ENCODE data around the gene FALEC.

Gene FALEC

DNA sequence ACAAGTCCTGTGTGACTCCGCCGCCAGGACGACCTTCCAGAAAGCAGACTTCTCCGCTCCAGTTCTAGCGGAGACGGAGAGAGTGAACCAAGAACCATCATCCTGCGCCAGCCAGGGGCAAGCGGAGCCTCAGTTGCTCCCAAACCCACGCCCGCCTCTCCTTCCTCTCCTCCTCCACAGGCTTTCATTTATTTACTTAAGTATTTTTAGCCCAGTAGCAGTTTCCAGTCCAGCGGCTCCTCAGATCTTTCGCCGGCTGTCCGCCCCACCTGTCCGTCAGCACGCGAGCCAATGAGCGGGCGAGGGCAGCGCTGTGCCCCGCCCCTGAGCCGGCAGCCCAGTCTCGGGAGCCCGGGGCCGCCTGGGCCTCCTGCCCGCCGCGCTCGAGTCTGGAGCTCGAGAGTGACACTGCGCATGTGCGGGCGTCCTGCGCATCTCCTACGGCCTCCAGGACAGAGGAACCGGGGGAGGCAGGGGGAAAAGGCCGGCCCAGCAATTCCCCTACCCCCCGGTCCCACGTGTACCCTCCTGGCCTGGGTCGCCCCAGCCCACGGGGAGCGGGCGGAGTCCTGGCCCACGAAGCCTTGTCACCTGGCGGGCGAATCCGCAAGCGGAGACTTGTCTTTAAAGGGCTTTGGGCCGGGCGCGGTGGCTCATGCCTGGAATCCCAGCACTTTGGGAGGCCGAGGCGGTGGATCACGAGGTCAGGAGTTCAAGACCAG lies at the start of gene FALEC:
Gene FALEC (plus strand): TSS at position 425 of the 722 bp plus-strand sequence.
- DNase-seq (ENCODE audit: low read depth in 2 of 2, low spot score in 1 of 2) = peak; percentile 59 to 84

DNA sequence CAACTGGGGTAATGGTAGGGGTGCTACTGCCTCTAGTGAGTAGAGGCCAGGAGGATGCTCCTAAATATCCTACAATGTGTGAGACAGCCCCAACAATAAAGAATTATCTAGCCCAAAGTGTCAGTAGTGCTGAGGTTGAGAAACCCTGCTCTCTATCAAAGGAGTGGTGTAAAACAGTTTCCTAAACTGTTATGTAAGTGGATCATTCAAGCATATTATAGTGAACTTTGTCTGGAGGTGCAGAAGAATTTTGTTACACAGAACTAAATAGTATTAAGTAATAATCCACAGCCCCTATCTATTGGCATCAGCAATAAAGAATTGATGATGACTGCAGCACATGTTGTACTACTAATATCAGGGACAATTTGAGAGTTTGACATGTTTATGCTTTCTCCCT lies 48.6 kb upstream of the FALEC start:
- no peak for DNase-seq (ENCODE audit: low read depth in 2 of 2, low spot score in 1 of 2)

DNA sequence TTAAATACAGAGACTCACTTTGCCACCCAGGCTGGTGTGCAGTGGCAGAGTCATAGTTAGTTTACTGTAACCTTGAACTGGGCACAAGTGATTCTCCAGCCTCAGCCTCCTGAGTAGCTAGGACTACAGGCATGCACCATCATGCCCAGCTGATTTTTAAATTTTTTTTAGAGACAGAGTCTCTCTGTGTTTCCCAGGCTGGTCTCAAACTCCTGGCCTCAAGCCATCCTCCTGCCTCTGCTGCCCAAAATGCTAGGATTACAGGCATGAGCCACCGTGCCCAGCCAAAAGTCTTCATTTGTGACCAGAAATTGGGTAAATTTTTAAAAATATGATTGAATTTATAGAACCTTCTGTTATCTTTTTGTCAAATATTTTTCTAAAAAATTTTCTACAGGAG lies 46.3 kb upstream of the FALEC start:
- no peak for DNase-seq (ENCODE audit: low read depth in 2 of 2, low spot score in 1 of 2)

DNA sequence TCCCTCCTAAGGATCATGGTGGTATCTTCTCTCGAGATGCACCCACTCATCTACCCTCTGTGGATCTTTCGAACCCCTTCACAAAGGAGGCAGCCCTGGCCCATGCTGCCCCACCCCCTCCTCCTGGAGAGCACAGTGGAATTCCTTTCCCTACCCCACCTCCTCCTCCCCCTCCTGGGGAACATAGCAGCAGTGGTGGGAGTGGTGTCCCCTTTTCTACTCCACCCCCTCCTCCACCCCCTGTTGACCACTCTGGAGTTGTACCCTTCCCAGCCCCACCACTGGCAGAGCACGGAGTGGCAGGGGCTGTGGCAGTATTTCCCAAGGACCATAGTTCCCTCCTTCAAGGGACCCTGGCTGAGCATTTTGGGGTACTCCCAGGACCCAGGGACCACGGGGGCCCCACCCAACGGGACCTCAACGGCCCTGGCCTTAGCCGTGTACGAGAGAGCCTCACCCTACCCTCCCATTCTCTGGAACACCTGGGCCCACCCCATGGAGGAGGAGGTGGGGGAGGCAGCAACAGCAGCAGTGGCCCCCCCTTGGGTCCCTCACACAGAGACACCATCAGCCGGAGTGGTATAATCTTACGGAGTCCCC lies 42.9 kb upstream of the FALEC start:
- DNase-seq (ENCODE audit: low read depth in 2 of 2, low spot score in 1 of 2) = no peak

DNA sequence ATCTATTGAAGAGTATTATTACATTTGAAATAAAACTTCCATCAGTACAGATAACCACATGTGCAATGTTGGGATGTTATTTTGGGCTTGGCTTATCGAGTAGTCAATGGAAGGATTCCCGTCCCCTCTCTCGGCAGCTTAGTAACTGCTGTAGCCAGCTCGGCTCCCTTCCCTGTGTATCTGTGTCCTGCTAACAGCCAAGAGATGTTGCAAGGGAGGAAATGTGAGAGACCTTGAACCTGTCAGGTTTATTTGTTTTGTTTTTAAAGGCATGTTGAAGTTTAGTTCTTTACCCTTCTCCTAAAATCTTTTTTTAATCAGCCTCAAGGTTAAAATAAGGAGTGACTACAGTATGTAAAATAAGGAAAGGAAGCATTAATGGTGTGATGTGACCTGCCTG lies 41.9 kb upstream of the FALEC start:
- DNase-seq (ENCODE audit: low read depth in 2 of 2, low spot score in 1 of 2) = no peak

DNA sequence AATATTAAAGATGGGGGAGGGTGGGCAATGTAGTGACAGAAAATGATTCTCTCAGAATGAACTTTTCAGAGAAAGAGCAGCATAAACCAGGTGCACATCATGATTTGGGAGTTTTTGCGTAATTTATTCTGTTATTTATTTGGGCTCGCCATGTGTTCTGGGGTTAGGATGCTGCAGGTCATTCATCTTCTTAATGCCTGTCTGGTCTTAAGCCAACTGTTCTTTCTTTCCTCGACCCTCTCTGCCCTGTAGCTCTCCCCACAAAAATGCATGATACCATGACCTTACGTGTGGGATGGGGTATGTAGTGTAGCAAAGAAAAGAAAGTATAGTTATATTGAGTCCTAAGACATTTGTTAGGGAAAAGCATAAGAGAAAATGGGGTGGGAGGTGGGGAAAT lies 40.7 kb upstream of the FALEC start:
- DNase-seq (ENCODE audit: low read depth in 2 of 2, low spot score in 1 of 2) = no peak

DNA sequence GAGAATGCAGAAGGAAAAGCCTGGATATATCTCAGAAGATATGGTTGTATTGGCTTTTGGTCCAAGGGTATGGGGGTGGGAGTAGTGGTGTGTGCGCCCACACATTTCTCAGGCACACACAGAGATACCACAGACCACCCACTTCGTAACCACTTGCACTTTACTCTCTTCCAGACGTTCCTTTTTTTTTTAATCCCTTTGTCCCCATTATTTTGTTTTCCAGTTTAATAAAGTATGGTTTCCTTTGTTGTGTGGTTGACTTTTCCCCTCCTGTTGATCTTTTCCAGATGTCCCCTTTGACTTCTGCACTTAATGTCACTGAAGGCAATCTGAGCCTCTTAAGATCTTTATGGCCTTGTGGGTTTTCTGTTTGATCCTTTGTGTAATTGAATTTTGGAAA lies 38.8 kb upstream of the FALEC start:
- DNase-seq (ENCODE audit: low read depth in 2 of 2, low spot score in 1 of 2) = no peak

DNA sequence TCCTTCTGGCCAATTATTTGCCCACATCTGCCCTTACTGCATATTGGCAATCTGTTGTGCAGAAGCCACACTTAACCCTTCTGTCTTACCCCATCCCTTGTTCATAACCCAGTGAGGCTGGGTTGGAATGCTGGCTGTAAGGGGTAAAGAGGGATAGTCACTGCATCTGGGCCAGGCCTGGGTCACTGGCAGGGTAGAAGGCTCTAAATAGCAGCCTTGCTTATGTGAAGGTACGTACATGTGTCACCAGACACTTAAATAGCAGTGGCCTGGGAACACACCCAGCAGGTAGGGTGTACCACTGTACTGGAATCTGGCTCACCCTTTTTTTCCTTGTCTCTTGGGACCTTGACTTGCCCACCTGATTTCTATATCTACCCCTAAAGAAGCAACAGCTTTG lies 38.2 kb upstream of the FALEC start:
- DNase-seq (ENCODE audit: low read depth in 2 of 2, low spot score in 1 of 2) = no peak

DNA sequence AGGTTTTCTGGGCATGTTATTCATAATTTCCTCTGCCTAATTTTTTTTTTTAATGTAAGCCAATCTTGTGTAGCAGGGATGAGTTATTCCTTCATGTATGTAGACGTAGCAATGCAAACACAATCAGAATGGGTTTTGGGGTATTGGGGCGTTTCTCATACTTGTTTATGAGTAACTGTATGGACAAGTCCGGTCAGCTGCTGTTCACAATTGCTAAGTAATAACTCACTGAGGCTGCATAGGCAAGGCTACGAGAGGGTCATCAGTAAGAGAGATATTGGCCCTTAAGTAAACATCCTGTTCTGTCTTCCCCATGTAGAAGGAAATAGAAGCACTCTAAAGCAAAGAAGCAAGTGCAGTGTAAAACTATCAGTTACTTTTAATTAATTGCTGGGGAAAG lies 37.8 kb upstream of the FALEC start:
- no peak for DNase-seq (ENCODE audit: low read depth in 2 of 2, low spot score in 1 of 2)

DNA sequence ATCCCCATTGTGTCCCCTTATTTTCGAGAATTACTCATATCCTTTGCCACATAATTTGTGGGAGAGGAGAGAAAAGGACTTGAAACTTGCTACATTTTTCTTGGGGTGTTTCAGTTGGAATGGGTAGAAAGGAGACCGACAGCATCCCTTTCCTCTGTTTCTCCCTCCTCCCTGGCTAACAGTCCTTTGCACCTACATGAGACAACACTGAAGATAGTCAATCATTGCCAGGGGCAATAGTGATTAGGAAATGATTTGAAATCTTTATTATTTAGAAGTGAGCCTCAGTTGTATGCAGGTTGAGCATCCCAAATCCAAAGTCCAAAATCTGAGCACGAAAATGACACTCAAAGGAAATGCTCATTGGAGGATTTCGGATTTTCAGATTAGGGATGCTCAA lies 36.2 kb upstream of the FALEC start:
- no peak for DNase-seq (ENCODE audit: low read depth in 2 of 2, low spot score in 1 of 2)

DNA sequence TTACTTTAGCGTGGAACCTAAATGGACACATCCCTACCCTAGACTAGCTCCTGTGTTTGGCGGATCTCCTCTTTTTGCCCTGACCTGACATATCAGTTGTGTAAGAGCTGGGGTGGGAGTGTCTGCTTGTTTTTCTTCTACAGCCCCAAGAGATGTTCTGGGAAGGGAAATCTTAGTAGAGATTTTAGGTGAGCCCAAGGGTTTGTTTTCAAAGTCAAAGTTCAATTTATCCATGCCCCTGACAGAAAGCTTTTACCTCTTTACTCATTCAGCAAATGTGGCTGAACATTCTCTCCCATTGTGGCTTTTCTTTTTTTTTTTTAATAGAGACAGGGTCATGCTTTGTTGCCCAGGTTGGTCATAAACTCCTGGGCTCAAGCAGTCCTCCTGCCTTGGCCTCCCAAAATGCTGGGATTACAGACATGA lies 35.6 kb upstream of the FALEC start:
- DNase-seq (ENCODE audit: low read depth in 2 of 2, low spot score in 1 of 2) = no peak

DNA sequence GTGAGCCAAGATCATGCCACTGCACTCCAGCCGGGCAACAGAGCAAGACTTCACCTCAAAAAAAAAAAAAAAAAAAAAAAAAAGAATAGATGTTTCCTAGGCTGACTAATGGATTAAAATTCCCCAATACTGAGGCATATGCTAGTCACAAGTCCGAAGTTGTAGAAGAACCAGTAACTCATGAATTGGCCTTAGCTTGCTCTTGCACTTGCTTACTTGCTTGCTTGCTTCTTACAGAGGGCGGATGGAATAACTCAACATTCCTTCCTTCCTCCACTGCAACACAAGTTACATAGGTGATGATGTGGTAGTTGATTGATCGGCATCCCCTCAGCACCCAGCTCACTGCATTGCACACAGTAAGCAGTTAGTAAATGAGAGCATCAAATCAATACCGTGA lies 31.1 kb upstream of the FALEC start:
- DNase-seq (ENCODE audit: low read depth in 2 of 2, low spot score in 1 of 2) = no peak

DNA sequence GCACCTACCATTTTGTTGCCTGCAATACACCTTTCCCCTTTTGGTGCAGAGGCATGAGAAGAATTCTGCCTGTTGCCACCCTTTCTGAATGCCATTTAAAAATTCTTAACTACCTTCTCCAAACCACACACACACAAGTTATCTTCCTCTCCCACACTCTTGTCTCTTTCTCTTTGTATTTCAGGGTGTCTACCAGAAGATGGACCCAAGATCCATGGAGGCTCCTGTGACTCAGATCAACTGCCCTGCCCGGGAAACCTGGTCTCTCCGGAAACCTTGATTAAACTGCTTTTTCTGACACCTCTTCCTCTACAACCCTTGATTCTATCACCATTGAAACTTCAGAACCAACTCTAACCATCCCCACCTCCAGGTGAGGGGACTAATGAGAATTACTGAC lies 30.7 kb upstream of the FALEC start:
- no peak for DNase-seq (ENCODE audit: low read depth in 2 of 2, low spot score in 1 of 2)

DNA sequence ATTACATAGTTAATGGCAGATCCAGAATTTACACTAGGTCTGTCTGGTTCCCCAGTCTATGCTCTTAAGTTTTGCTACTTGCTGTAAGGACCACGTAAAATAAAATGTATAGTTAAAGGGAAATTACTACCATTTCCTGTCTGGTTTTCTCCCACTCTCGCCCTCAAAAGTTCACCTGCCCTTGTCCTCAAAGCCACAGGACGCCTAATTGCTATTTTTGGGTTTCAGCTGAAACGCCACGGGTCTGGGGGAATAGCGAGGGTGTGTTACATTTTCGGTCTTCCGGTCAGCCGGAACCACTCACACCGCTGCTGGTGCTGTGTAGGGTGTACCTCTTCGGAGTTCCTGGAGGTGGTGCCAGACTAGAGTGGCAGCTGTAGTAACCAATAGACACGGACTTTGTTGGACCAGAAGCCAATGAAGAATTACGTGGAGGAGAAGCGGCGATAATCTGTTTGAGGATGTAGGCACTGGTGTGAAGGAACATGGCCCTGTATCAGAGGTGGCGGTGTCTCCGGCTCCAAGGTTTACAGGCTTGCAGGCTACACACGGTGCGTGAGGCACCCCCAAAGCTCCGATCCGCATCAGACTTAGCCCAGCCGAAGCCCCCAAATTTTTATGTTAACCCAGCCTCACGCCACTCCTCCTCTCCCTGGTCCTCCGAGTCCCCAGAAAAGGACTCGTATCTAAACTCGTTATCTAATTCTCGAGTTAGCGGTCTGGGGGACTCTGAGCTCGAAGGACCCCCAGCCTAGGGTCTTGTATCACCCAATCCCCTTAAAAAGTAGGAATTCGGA lies 28.4 kb upstream of the FALEC start, which contains the start of gene TARS2:
Gene TARS2 (plus strand): TSS at position 454 of the 797 bp plus-strand sequence. CDS start 32 bp downstream, at position 486.
- DNase-seq (ENCODE audit: low read depth in 2 of 2, low spot score in 1 of 2) = peak; percentile 72 to 86

DNA sequence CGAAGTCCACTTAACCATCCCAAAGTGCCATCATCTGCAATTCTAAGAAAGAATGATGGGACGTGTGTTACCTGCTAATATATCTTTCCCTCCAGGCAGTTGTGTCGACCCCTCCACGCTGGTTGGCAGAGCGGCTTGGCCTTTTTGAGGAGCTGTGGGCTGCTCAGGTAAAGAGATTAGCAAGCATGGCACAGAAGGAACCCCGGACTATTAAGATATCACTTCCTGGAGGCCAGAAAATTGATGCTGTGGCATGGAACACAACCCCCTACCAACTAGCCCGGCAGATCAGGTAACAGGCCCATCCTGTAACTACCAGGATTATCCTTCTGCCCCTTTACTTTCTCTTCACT lies 27.8 kb upstream of the FALEC start:
- no peak for DNase-seq (ENCODE audit: low read depth in 2 of 2, low spot score in 1 of 2)

DNA sequence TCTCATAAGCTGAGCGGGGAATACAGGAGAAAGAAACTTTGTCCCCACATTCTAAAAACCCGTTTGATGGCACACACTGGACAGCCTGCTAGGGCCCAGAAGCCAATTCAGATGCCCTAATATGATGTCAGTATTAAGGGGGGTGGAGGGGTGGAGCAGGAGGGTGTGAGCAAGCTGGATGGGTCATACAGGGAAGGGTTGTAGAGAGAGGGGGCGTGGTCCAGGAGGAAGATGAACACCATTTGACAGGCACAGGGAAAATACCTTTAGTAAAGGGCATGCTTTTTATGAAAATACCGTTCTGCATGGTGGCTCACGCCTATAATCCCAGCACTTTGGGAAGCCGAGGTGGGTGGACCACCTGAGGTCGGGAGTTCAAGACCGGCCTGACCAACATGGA lies 22.4 kb upstream of the FALEC start:
- DNase-seq (ENCODE audit: low read depth in 2 of 2, low spot score in 1 of 2) = no peak

DNA sequence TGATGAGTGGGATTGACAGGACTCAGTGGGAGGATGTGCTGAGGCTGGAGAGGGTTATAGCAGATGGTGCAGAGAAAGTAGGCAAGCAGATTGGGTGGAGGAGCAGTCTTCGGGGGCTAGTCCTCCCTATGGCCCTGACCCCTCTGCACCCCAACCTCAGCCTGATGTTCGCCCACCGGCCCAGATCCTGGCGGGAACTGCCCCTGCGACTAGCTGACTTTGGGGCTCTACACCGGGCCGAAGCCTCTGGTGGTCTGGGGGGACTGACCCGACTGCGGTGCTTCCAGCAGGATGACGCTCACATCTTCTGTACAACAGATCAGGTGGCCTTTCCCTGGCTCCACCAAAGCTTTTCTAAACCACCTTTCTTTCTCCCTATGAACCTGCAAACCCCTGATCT lies 17.2 kb upstream of the FALEC start:
- DNase-seq (ENCODE audit: low read depth in 2 of 2, low spot score in 1 of 2) = no peak

DNA sequence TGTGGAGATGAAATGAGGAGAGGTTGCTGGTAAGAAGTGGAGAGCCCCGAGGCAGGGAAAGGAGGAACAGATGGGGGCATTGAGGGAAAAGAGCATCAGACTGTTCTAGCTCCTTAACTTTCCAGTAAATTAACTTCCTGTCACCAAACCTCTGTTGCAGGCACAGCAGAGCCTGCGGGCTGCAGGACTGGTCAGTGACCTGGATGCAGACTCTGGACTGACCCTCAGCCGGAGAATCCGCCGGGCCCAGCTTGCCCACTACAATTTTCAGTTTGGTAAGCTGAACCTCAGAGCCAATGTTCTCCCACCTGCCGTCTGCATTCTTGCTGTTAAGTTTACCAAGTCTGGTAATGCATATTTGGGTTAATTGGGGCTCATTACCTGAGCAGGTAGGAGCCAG lies 10.1 kb upstream of the FALEC start:
- DNase-seq (ENCODE audit: low read depth in 2 of 2, low spot score in 1 of 2) = no peak

DNA sequence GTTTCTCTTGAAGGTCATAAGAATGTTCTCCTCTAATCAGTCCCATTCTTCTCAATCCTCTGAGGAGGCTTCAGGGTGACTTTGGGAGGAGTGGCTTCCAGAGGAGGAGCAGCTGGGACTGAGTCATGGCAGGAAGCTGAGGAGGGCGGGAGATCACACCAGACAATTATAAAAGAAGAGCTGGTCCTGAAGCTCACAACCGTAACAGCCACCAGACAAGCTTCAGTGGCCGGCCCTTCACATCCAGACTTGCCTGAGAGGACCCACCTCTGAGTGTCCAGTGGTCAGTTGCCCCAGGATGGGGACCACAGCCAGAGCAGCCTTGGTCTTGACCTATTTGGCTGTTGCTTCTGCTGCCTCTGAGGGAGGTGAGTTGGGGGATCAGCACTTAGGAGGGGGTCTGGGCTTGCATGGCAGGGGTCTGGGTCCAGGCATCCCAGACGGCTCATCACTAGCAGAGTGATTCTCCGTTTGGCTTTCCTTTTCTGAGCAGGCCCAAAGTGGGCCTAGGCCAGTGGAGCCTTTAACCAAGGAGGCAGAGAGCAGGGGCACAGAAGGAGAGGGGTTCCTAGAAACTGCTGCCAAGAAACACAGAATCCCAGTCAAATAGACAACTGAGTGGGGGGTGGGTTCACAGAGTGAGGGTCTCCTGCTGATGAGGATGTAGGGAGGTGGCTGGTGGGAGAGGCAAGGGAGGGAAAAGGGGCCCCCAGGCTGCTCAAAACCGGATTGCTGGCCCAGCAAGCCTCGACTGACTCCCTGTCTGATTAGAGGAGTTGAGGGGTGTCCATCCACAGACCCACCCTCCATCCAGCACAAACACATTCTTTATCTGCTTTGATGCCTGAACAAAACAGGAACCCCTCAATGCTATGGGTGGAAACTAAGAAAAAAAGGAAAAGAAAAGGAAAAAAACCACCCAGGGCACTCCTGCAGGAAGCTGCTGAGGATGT lies 7.4 kb upstream of the FALEC start, which contains the start of gene ECM1:
Gene ECM1 (plus strand): TSS at position 198 of the 953 bp plus-strand sequence. CDS start 101 bp downstream, at position 299.
- DNase-seq (ENCODE audit: low read depth in 2 of 2, low spot score in 1 of 2) = no peak

DNA sequence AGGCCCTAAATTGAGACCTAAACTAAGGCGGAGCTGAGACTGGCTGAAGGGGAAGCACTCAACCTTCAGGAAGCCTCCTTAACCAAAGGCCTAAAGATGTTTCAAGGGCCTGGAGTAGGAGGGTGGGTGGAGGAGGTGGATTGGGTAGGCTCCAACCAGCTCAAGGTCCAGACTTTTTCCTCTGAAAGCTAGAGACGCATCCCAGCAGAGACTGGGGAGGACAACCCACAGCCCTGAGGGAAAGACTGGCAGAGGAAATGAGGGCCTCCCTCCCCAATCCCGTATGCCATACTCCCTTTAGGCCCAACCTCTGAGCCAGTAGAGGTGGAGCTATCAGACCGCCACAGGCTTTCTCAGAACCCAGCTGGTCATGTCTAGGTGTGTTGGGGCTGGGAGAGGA lies 6.6 kb upstream of the FALEC start:
- DNase-seq (ENCODE audit: low read depth in 2 of 2, low spot score in 1 of 2) = no peak

DNA sequence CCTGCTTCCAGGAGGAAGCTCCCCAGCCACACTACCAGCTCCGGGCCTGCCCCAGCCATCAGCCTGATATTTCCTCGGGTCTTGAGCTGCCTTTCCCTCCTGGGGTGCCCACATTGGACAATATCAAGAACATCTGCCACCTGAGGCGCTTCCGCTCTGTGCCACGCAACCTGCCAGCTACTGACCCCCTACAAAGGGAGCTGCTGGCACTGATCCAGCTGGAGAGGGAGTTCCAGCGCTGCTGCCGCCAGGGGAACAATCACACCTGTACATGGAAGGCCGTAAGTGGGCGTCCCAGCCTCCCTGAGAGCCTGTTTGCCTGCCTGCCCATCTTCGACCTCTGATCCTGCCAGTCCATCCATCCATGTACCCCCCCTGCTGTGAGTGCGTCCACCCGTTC lies 4.0 kb upstream of the FALEC start:
- no peak for DNase-seq (ENCODE audit: low read depth in 2 of 2, low spot score in 1 of 2)
